ENCODE measurements around the gene SLC35A3. TPM values are rescaled to one million over a fixed set of nuclear protein-coding genes. Genes with fewer than 3 reads are reported as not detected.

Gene SLC35A3
- total RNA-seq, 1 experiment from 2014 or later, result 22.9 TPM

DNA sequence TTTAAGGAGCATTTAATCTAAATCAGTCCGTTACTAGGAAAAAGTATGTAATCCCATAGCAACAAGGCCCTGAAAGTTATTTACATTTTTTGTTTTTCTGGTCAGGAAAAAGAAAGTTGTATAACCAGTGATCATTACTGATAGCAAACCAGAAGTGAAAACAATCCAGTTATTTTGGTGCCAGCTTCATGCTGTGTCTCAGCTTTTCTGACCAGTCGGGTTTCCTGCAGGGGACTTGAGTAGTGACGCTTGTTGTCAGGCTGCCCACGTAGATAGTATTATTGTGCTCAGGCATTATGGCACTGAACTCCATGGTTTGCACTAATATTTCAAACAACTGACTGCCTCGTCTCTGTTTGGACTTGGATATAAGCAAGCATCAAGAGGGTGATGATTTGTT is 107.7 kb downstream of the SLC35A3 start:
- ChIA-PET CTCF (no interaction called here), POLR2A (ENCODE audit: unreplicated experiment) (interaction anchor here (0.6 to 0.7 kb wide), 2 partner anchors 19 to 93 kb away, joined by 3 to 4 read pairs; no protein-coding TSS in a partner anchor)
- H3K9me3 ChIP-seq (ENCODE audit: insufficient read depth, low read depth), result no peaks in the 10 kb centered on the region
- H3K27me3 ChIP-seq (ENCODE audit: insufficient read depth, low read depth), result no peaks in the 10 kb centered on the region
- H3K9me2 ChIP-seq (ENCODE audit: insufficient read depth), result no peaks in the 10 kb centered on the region
- peaks cover 51% of the 10 kb centered on the region for H3K36me3 ChIP-seq (ENCODE audit: low read depth)
- no peaks in the 10 kb centered on the region for H3K79me2 ChIP-seq (ENCODE audit: low read depth)
- H3K27ac ChIP-seq, result no peak overlapping the region
- TF ChIP-seq, protein P1, sequence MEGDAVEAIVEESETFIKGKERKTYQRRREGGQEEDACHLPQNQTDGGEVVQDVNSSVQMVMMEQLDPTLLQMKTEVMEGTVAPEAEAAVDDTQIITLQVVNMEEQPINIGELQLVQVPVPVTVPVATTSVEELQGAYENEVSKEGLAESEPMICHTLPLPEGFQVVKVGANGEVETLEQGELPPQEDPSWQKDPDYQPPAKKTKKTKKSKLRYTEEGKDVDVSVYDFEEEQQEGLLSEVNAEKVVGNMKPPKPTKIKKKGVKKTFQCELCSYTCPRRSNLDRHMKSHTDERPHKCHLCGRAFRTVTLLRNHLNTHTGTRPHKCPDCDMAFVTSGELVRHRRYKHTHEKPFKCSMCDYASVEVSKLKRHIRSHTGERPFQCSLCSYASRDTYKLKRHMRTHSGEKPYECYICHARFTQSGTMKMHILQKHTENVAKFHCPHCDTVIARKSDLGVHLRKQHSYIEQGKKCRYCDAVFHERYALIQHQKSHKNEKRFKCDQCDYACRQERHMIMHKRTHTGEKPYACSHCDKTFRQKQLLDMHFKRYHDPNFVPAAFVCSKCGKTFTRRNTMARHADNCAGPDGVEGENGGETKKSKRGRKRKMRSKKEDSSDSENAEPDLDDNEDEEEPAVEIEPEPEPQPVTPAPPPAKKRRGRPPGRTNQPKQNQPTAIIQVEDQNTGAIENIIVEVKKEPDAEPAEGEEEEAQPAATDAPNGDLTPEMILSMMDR (conservative IDR thresholded peaks at IDR 0.05), result no peak
- no peak for TF ChIP-seq EZH2 (IDR thresholded peaks at IDR 0.05; ENCODE audit: low read depth)
- H2AFZ ChIP-seq, result no peak overlapping the region
- H3K4me3 ChIP-seq, result no peak overlapping the region
- intact Hi-C loops (cut with micrococcal nuclease; ENCODE audit: unreplicated experiment), result no loop called here
- BruUV-seq (replicated peaks), result no TSS peak
- peaks cover 16% of the 10 kb centered on the region for H3F3A ChIP-seq (ENCODE audit: insufficient read depth, low read depth)
- no peaks in the 10 kb centered on the region for H4K20me1 ChIP-seq (ENCODE audit: insufficient read depth)
- no peaks in the 10 kb centered on the region for H3K4me1 ChIP-seq (replicated peaks; ENCODE audit: insufficient read depth)
- no peak for DNase-seq
- no peak overlapping the region for H3K4me2 ChIP-seq

DNA sequence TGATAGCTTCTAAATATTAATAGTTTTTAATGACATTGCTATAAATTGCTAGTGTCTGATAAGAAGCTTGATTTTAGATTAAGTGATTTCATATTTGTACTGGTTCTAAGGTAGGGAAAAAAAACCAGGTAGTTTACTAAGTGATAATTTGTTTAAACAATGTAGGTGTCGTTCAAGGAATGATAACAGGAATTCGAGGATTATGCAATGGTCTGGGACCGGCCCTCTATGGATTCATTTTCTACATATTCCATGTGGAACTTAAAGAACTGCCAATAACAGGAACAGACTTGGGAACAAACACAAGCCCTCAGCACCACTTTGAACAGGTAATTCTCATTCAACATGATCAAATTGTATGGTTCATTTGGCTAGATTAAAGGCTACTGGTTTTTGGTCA is 110.5 kb downstream of the SLC35A3 start:
- Histone ChIP-seq H3K27ac (0 out of 2 replicates have a peak overlapping the region, but pooled peaks have one; percentile 7), H3F3A (ENCODE audit: insufficient read depth, low read depth) (peaks cover 16% of the 10 kb centered on the region), H3K4me3 (no peak overlapping the region), H3K4me2 (no peak overlapping the region), H3K9me3 (ENCODE audit: insufficient read depth, low read depth) (no peaks in the 10 kb centered on the region), H3K36me3 (ENCODE audit: low read depth) (peaks cover 51% of the 10 kb centered on the region), H2AFZ (no peak overlapping the region), H4K20me1 (ENCODE audit: insufficient read depth) (no peaks in the 10 kb centered on the region), H3K4me1 (replicated peaks; ENCODE audit: insufficient read depth) (no peaks in the 10 kb centered on the region), H3K79me2 (ENCODE audit: low read depth) (no peaks in the 10 kb centered on the region), H3K27me3 (ENCODE audit: insufficient read depth, low read depth) (no peaks in the 10 kb centered on the region), H3K9me2 (ENCODE audit: insufficient read depth) (no peaks in the 10 kb centered on the region)
- ChIA-PET POLR2A (ENCODE audit: unreplicated experiment) (no interaction called here), CTCF (no interaction called here)
- no TSS peak for BruUV-seq (replicated peaks)
- no peak for DNase-seq
- TF ChIP-seq, protein P1 (conservative IDR thresholded peaks at IDR 0.05), result no peak
- intact Hi-C loops (cut with micrococcal nuclease; ENCODE audit: unreplicated experiment), result no loop called here

Other genes with a start within 250 kb of the SLC35A3 start
- 4.1 and 7.3 TPM in 2 replicates for gene FRRS1, start 203.4 kb upstream of the SLC35A3 start, total RNA-seq (2021)
- 13.2 and 15.7 TPM in 2 replicates for gene AGL, start 119.6 kb upstream of the SLC35A3 start, total RNA-seq (2021)
- 5.1 and 8.7 TPM in 2 replicates for gene SASS6, start 162.9 kb downstream of the SLC35A3 start, total RNA-seq (2021)
- gene TRMT13, start 163.2 kb downstream of the SLC35A3 start, total RNA-seq (2021), result 7.3 and 14.2 TPM in 2 replicates
- gene LRRC39, start 208.3 kb downstream of the SLC35A3 start, total RNA-seq (2021), result 0.75 and 0.85 TPM in 2 replicates